Left ventricle myocardium inferior (tissue), 1 donor: ENCODE measurements around the gene PSMD7. TPM values are rescaled to one million over a fixed set of nuclear protein-coding genes. Genes with fewer than 3 reads are reported as not detected.

Experiments
- DNase-seq: peaks from one replicate; pipeline ENCODE4 v3.0.0-alpha.2; 2020
- H3K27ac ChIP-seq: fragments of 200-600 bp; replicated peaks from 2 replicates; pipeline ENCODE4 v1.8.0; 2021
- H3K27me3 ChIP-seq: fragments of 200-600 bp; 2 replicates; pipeline ENCODE4 v1.8.0; 2021; ENCODE audit warnings: low read depth
- H3K36me3 ChIP-seq: fragments of 200-600 bp; 2 replicates; pipeline ENCODE4 v1.8.0; 2021
- H3K4me1 ChIP-seq: fragments of 200-600 bp; 2 replicates; pipeline ENCODE4 v1.8.0; 2021
- H3K4me3 ChIP-seq: fragments of 200-600 bp; 2 replicates; pipeline ENCODE4 v1.8.0; 2021; ENCODE audit warnings: mild to moderate bottlenecking, moderate library complexity
- H3K9me3 ChIP-seq: fragments of 200-600 bp; replicated peaks from 2 replicates; pipeline ENCODE4 v1.8.0; 2021
- CTCF ChIP-seq: fragments of 200-600 bp; IDR thresholded peaks from 2 replicates; pipeline ENCODE4 v1.8.0; 2021; ENCODE audit warnings: antibody characterized with exemption, mild to moderate bottlenecking, borderline replicate concordance
- intact Hi-C: fragments of 100-400 bp; cut with micrococcal nuclease; formaldehyde crosslinking; loops from one replicate; pipeline ENCODE4 v1.11.0; 2022
- total RNA-seq: library from RNA; stranded (reverse); fragmentation: NEBNext Ultra II Directional; extraction: Animal tissue kit (Norgen Biotek cat#: 25700); gene quantifications from one replicate; pipeline ENCODE4 v1.2.1, GENCODE V29; 2021
- donor health status: DM: no; HTN: yes; CAD: no; lungs with severe emphysema.

The PSMD7 gene
- total RNA-seq, 1 donor from 2014 or later, result 123 TPM

- Histone ChIP-seq H3K4me1 (peaks cover 60% of the 10 kb centered on the region), H3K27ac (no peak overlapping the region), H3K36me3 (peaks cover 75% of the 10 kb centered on the region), H3K27me3 (no peaks in the 10 kb centered on the region), H3K9me3 (no peaks in the 10 kb centered on the region), H3K4me3 (no peak overlapping the region)
- intact Hi-C loops, result no loop called here
- no peak for DNase-seq
- no peak for TF ChIP-seq CTCF
Measured at GRCh38 chr16:74305281-74305680, 8.7 kb downstream of the PSMD7 start.

- peaks cover 51% of the 10 kb centered on the region for H3K4me1 ChIP-seq
- DNase-seq, result no peak
- peak overlapping the region; percentile 26 for H3K27ac ChIP-seq
- intact Hi-C loops, result no loop called here
- H3K27me3 ChIP-seq, result no peaks in the 10 kb centered on the region
- no peak for TF ChIP-seq CTCF
- peaks cover 66% of the 10 kb centered on the region for H3K36me3 ChIP-seq
- no peaks in the 10 kb centered on the region for H3K9me3 ChIP-seq
- H3K4me3 ChIP-seq, result no peak overlapping the region
Measured at GRCh38 chr16:74305978-74306784, 9.6 kb downstream of the PSMD7 start.

- Histone ChIP-seq H3K27me3 (no peaks in the 10 kb centered on the region), H3K36me3 (peaks cover 54% of the 10 kb centered on the region), H3K9me3 (no peaks in the 10 kb centered on the region), H3K4me1 (peaks cover 39% of the 10 kb centered on the region), H3K4me3 (no peak overlapping the region), H3K27ac (no peak overlapping the region)
- intact Hi-C loops, result no loop called here
- no peak for TF ChIP-seq CTCF
- DNase-seq, result no peak
Measured at GRCh38 chr16:74307383-74307782, 10.8 kb downstream of the PSMD7 start.

- Histone ChIP-seq H3K4me1 (peaks cover 27% of the 10 kb centered on the region), H3K36me3 (peaks cover 27% of the 10 kb centered on the region), H3K27me3 (no peaks in the 10 kb centered on the region), H3K4me3 (no peak overlapping the region), H3K27ac (no peak overlapping the region), H3K9me3 (no peaks in the 10 kb centered on the region)
- peak; percentile 83 for TF ChIP-seq CTCF
- intact Hi-C loops, result no loop called here
- no peak for DNase-seq
Measured at GRCh38 chr16:74309789-74310781, 13.5 kb downstream of the PSMD7 start.

DNA sequence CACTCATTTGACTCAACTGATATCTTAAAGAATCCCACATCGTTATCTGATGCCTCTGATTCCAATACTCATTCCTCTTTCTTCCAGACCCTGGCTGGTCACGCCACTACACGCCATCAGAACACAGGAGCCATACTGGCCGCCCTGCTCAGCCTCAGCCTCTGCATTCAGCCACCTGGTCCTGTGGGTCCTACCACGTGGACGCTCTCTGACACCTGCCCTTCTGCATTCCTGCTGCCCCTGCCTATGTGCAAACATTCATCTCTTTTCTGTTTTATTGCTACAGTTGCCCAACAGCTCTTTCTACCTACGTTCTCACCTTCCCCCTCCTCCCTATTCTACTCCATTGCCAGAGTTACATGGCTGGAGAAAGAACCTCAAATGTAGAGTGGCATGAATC is 18.4 kb downstream of the PSMD7 start:
- no peak for TF ChIP-seq CTCF
- H3K4me3 ChIP-seq, result no peak overlapping the region
- no peaks in the 10 kb centered on the region for H3K36me3 ChIP-seq
- no peak for DNase-seq
- no peak overlapping the region for H3K27ac ChIP-seq
- no peaks in the 10 kb centered on the region for H3K4me1 ChIP-seq
- no peaks in the 10 kb centered on the region for H3K27me3 ChIP-seq
- H3K9me3 ChIP-seq, result no peaks in the 10 kb centered on the region
- intact Hi-C loops, result no loop called here
